DMS79 (cell line): ENCODE results near the gene NOSIP.

ENCODE experiments used
- DNase-seq: peaks from one replicate; lab custom pipeline; 2025; lab: John Stamatoyannopoulos, UW

NOSIP gene

GRCh38 chr19:49544154-49544553 is 36.2 kb downstream of the NOSIP start:
- DNase-seq: no peak

GRCh38 chr19:49543032-49543431 is 37.3 kb downstream of the NOSIP start:
- no peak for DNase-seq

- DNase-seq: no peak
These were observed 37.9 kb downstream of the NOSIP start for GRCh38 chr19:49542446-49542845.

GRCh38 chr19:49541914-49542313 is 38.4 kb downstream of the NOSIP start:
- no peak for DNase-seq

- no peak for DNase-seq
These were observed 41.0 kb downstream of the NOSIP start for GRCh38 chr19:49539192-49539952.

- no peak for DNase-seq
These were observed 41.7 kb downstream of the NOSIP start for GRCh38 chr19:49538643-49539042.

- DNase-seq: no peak
These were observed 43.4 kb downstream of the NOSIP start for GRCh38 chr19:49536921-49537462.

- DNase-seq: no peak
These were observed 45.5 kb downstream of the NOSIP start for GRCh38 chr19:49534632-49535385.

- DNase-seq: no peak
These were observed 46.5 kb downstream of the NOSIP start for GRCh38 chr19:49533551-49534488.

GRCh38 chr19:49530708-49531107 is 49.6 kb downstream of the NOSIP start:
- DNase-seq: no peak

GRCh38 chr19:49528211-49528771 is 52.1 kb downstream of the NOSIP start:
- no peak for DNase-seq

GRCh38 chr19:49524812-49525455 is 55.4 kb downstream of the NOSIP start:
- no peak for DNase-seq

- DNase-seq: no peak
These were observed 59.5 kb downstream of the NOSIP start for GRCh38 chr19:49520705-49521319.

GRCh38 chr19:49518033-49518432 is 62.3 kb downstream of the NOSIP start:
- no peak for DNase-seq

GRCh38 chr19:49515767-49516166 is 64.6 kb downstream of the NOSIP start:
- no peak for DNase-seq

GRCh38 chr19:49514151-49514550 is 66.2 kb downstream of the NOSIP start:
- DNase-seq: peak; percentile 29

- DNase-seq: no peak
These were observed 66.6 kb downstream of the NOSIP start for GRCh38 chr19:49513746-49514118.

GRCh38 chr19:49512970-49513745 is 67.2 kb downstream of the NOSIP start:
- DNase-seq: peak; percentile 24

GRCh38 chr19:49507803-49508494 is 72.4 kb downstream of the NOSIP start:
- DNase-seq: no peak
